Measurements from ENCODE around the gene CYB5A.
A peak's percentile ranks its signal among the peaks of the same experiment; 100 is the strongest.

Gene CYB5A

GRCh38 chr18:74281011-74281979, 10.5 kb downstream of the CYB5A start:
- FAIRE-seq = no peak

GRCh38 chr18:74278983-74279382, 12.8 kb downstream of the CYB5A start:
- DNase-seq (ENCODE audit: extremely low spot score, insufficient read length, low read depth) = no peak
- no peak for FAIRE-seq

More at GRCh38 chr18:74281011-74281979, 10.5 kb downstream of the CYB5A start:
- no peak for DNase-seq (ENCODE audit: extremely low spot score, insufficient read length, low read depth)

GRCh38 chr18:74278058-74278457, 13.7 kb downstream of the CYB5A start:
- FAIRE-seq = no peak

GRCh38 chr18:74277296-74277695, 14.5 kb downstream of the CYB5A start:
- FAIRE-seq (no peak), DNase-seq (ENCODE audit: extremely low spot score, insufficient read length, low read depth) (no peak)

More at GRCh38 chr18:74278058-74278457, 13.7 kb downstream of the CYB5A start:
- no peak for DNase-seq (ENCODE audit: extremely low spot score, insufficient read length, low read depth)

- FAIRE-seq = no peak
These were observed 15.2 kb downstream of the CYB5A start for GRCh38 chr18:74276609-74277008.

GRCh38 chr18:74275736-74276135, 16.0 kb downstream of the CYB5A start:
- FAIRE-seq (no peak), DNase-seq (ENCODE audit: extremely low spot score, insufficient read length, low read depth) (no peak)

More at GRCh38 chr18:74276609-74277008, 15.2 kb downstream of the CYB5A start:
- DNase-seq (ENCODE audit: extremely low spot score, insufficient read length, low read depth) = no peak

- DNase-seq (ENCODE audit: extremely low spot score, insufficient read length, low read depth) = no peak
- no peak for FAIRE-seq
These were observed 17.1 kb downstream of the CYB5A start for GRCh38 chr18:74274700-74275099.

- DNase-seq (ENCODE audit: extremely low spot score, insufficient read length, low read depth) = no peak
- no peak for FAIRE-seq
These were observed 18.4 kb downstream of the CYB5A start for GRCh38 chr18:74273394-74273793.

GRCh38 chr18:74271635-74272034, 20.1 kb downstream of the CYB5A start:
- DNase-seq (ENCODE audit: extremely low spot score, insufficient read length, low read depth) (no peak), FAIRE-seq (no peak)

- FAIRE-seq = no peak
- DNase-seq (ENCODE audit: extremely low spot score, insufficient read length, low read depth) = no peak
These were observed 22.7 kb downstream of the CYB5A start for GRCh38 chr18:74268933-74269620.

GRCh38 chr18:74268175-74268574, 23.6 kb downstream of the CYB5A start:
- no peak for DNase-seq (ENCODE audit: extremely low spot score, insufficient read length, low read depth)
- no peak for FAIRE-seq

GRCh38 chr18:74266161-74266560, 25.6 kb downstream of the CYB5A start:
- no peak for FAIRE-seq
- no peak for DNase-seq (ENCODE audit: extremely low spot score, insufficient read length, low read depth)

- FAIRE-seq (no peak), DNase-seq (ENCODE audit: extremely low spot score, insufficient read length, low read depth) (no peak)
These were observed 26.1 kb downstream of the CYB5A start for GRCh38 chr18:74265546-74266098.

- FAIRE-seq (peak; percentile 67), DNase-seq (ENCODE audit: extremely low spot score, insufficient read length, low read depth) (peak; percentile 17)
These were observed 27.3 kb downstream of the CYB5A start for GRCh38 chr18:74264303-74265020.

GRCh38 chr18:74261053-74261713, 30.6 kb downstream of the CYB5A start:
- DNase-seq (ENCODE audit: extremely low spot score, insufficient read length, low read depth) (no peak), FAIRE-seq (no peak)

- DNase-seq (ENCODE audit: extremely low spot score, insufficient read length, low read depth) = no peak
These were observed 32.4 kb downstream of the CYB5A start for GRCh38 chr18:74259347-74259746.

GRCh38 chr18:74257083-74257482, 34.7 kb downstream of the CYB5A start:
- FAIRE-seq (no peak), DNase-seq (ENCODE audit: extremely low spot score, insufficient read length, low read depth) (no peak)

More at GRCh38 chr18:74259347-74259746, 32.4 kb downstream of the CYB5A start:
- no peak for FAIRE-seq

GRCh38 chr18:74256190-74256589, 35.6 kb downstream of the CYB5A start:
- no peak for FAIRE-seq
- DNase-seq (ENCODE audit: extremely low spot score, insufficient read length, low read depth) = no peak

- DNase-seq (ENCODE audit: extremely low spot score, insufficient read length, low read depth) (no peak), FAIRE-seq (no peak)
These were observed 36.6 kb downstream of the CYB5A start for GRCh38 chr18:74255131-74255616.

All from GM18507 (cell line).